GM19238 (cell line): ENCODE results near the gene CFTR.

Experiments
- DNase-seq: peaks from one replicate; pipeline ENCODE4 v3.0.0; 2011; ENCODE audit warnings: low spot score; ENCODE audit not compliant: insufficient read length

The CFTR gene

GRCh38 chr7:117645481-117646165 is 165.8 kb downstream of the CFTR start:
- DNase-seq, result no peak

GRCh38 chr7:117648203-117648866 is 168.5 kb downstream of the CFTR start:
- no peak for DNase-seq

GRCh38 chr7:117652943-117653680 is 173.3 kb downstream of the CFTR start:
- DNase-seq, result no peak

GRCh38 chr7:117654780-117655179 is 175.0 kb downstream of the CFTR start:
- no peak for DNase-seq

GRCh38 chr7:117656806-117657205 is 177.0 kb downstream of the CFTR start:
- DNase-seq, result no peak

- no peak for DNase-seq
Measured at GRCh38 chr7:117659531-117660011, 179.7 kb downstream of the CFTR start.

GRCh38 chr7:117661328-117661727 is 181.5 kb downstream of the CFTR start:
- DNase-seq, result no peak

GRCh38 chr7:117664047-117664446 is 184.2 kb downstream of the CFTR start:
- DNase-seq, result no peak

- DNase-seq, result no peak
Measured at GRCh38 chr7:117665368-117665767, 185.5 kb downstream of the CFTR start.

GRCh38 chr7:117666031-117666430 is 186.2 kb downstream of the CFTR start:
- no peak for DNase-seq

- no peak for DNase-seq
Measured at GRCh38 chr7:117666689-117667088, 186.9 kb downstream of the CFTR start.

GRCh38 chr7:117667456-117667855 is 187.6 kb downstream of the CFTR start:
- DNase-seq, result no peak

GRCh38 chr7:117669818-117670217 is 190.0 kb downstream of the CFTR start:
- DNase-seq, result no peak

GRCh38 chr7:117672453-117672852 is 192.6 kb downstream of the CFTR start:
- no peak for DNase-seq

- no peak for DNase-seq
Measured at GRCh38 chr7:117673367-117673766, 193.5 kb downstream of the CFTR start.

GRCh38 chr7:117673839-117674238 is 194.0 kb downstream of the CFTR start:
- DNase-seq, result no peak

GRCh38 chr7:117674617-117675016 is 194.8 kb downstream of the CFTR start:
- DNase-seq, result no peak

GRCh38 chr7:117675497-117676435 is 195.9 kb downstream of the CFTR start:
- DNase-seq, result no peak

GRCh38 chr7:117679120-117679519 is 199.3 kb downstream of the CFTR start:
- no peak for DNase-seq

GRCh38 chr7:117682681-117683385 is 203.0 kb downstream of the CFTR start:
- no peak for DNase-seq
